NOMO-1 treated with dmso at 0.1 percent for 144 hours (cell line): ENCODE results near the gene WDPCP.
"Not testable (repeated sequence)": the region's sequence is repeated elsewhere in the genome, so short reads cannot be mapped to it uniquely, and the experiment has no call there.

Experiments used
- DNase-seq: peaks from one replicate; lab custom pipeline; 2025; ENCODE audit not compliant: unreplicated experiment; lab: John Stamatoyannopoulos, UW

The WDPCP gene

DNA sequence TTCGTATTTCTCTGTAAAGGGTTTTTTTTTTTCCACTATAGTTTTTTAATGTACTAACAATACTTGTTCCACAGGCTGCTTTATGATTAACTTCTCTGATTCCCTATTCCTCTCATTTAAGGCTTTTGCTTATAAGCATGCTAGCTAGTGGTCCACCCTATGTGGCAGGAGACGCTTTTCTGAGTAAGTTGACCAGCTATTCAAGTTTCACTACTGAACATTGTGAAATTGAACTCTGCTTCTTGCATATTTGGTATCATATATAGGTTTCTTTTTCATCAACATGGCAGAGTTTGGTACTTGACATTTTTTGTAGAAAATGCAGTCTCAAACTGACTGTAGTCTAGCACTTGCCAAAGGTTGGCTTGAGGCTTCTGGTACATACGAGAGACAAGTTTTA lies 463.4 kb downstream of the WDPCP start:
- DNase-seq: no peak

- DNase-seq: peak; percentile 43
These were observed 464.1 kb downstream of the WDPCP start for GRCh38 chr2:63124218-63124617.

DNA sequence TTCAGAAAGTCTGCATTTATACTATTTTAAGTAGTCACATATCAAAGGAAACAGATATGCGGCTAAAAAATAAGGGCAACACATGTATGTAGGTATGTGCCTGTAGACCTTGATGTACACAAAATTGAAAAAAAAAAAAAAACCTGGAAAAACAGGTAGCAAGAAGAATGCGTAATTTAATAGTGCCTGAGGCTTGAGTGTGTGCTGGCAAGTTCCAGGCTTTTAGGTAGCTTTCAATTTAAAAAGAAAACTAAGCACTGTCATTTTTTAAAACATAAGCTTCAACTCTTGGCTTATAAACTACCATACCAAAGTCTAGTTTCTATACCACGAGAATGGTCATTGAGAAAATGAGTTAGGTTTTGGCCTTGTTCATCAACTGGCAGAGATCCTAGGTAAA lies 465.4 kb downstream of the WDPCP start:
- DNase-seq: no peak

GRCh38 chr2:63121055-63121834 lies 467.0 kb downstream of the WDPCP start:
- DNase-seq: no peak

- no peak for DNase-seq
These were observed 469.5 kb downstream of the WDPCP start for GRCh38 chr2:63118821-63119220.

DNA sequence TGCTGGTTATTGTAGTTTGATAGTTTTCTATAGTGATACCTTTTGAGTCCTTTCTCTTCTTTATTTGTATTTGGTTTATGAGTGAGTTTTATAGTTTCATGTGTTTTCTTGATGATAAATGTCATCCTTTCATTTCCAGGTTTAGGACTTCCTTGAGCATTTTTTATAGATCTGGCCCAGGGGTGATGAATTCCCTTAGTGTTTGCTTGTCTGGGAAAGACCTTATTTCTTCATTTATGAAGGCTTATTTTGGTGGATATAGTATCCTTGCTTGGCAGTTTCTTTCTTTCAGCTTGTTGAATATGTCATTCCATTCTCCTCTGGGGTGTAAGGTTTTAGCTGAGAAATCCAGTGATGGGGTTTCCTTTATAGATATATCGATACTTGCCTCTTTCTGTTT lies 483.8 kb downstream of the WDPCP start:
- no peak for DNase-seq

- no peak for DNase-seq
These were observed 486.3 kb downstream of the WDPCP start for GRCh38 chr2:63101954-63102353.

DNA sequence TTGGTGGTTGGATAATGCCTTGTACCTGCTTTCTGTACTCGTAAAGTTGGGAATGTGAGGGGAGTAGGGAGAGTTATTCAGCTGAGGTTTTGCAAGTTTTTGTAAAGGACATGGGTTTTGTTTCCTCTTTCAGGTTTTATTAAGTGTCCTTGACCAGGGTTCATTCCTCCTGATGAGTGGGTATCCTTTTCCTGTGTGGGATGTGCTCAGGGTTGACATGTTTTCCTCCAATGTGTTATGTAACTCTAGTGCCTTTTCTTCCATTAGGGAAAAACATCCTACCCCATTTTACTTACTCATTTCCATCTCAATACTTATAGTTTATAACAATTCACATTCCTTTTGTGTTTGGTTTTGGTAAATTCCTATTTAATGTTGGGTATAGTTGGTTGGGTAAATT lies 489.2 kb downstream of the WDPCP start:
- no peak for DNase-seq

DNA sequence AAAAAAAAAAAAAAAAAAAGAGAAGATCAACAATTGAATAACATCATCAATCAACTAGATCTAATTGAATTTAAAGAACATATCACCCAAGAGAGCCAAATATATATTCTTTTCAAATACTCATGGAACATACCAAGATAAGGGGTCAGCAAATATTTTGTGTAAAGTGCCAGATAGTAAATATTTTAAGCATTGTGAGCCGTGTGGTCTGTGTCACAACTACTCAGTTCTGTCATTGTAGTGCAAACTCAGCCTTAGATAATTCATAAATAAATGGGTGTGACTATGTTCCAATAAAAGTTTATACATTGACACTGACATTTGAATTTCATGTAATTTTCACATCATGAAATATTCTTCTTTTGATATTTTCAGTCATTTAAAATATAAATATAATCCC lies 491.8 kb downstream of the WDPCP start:
- no peak for DNase-seq

- no peak for DNase-seq
These were observed 494.8 kb downstream of the WDPCP start for GRCh38 chr2:63093502-63093901.

GRCh38 chr2:63092857-63093256 lies 495.4 kb downstream of the WDPCP start:
- no peak for DNase-seq

- no peak for DNase-seq
These were observed 495.9 kb downstream of the WDPCP start for GRCh38 chr2:63092401-63092800.

DNA sequence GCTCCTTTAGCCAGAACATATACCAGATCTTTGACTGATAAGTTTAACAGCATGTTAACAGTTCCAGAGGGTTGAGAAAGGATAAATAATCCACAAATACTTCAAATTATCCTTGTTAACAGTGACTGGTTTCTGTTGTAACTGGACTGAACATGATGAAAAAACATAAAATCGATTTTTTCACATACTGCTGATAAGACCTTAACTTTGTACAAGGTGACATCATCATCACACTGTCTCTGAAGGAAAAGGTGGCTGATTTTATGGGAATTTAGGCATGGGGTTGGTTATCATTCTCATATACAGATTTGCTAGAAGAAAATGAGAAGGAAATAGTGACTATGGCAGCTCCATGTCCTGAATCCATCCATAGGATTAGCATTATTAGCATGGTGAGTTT lies 501.6 kb downstream of the WDPCP start:
- DNase-seq: no peak

- no peak for DNase-seq
These were observed 506.9 kb downstream of the WDPCP start for GRCh38 chr2:63081404-63081803.

- DNase-seq: no peak
These were observed 509.2 kb downstream of the WDPCP start for GRCh38 chr2:63078852-63079606.

GRCh38 chr2:63074399-63074798 lies 513.9 kb downstream of the WDPCP start:
- not testable (repeated sequence) for DNase-seq

- DNase-seq: peak; percentile 26
These were observed 514.3 kb downstream of the WDPCP start for GRCh38 chr2:63073994-63074393.

- DNase-seq: no peak
These were observed 516.6 kb downstream of the WDPCP start for GRCh38 chr2:63071664-63072063.
